Endometrial microvascular endothelial cells (primary cell): ENCODE data around the gene TBX18. TPM values are rescaled to one million over a fixed set of nuclear protein-coding genes. Genes with fewer than 3 reads are reported as not detected.

Source experiments
- in situ Hi-C: cut with HindIII; loops from 2 replicates; pipeline ENCODE4 v1.10.0; 2017; ENCODE audit warnings: low sequenced_read_pairs, low pct_unique_long_range_greater_than_20kb; ENCODE audit errors: inconsistent ontology term
- total RNA-seq: library from RNA; depleted of rRNA; stranded (reverse); fragments of >200 nt; gene quantifications from one replicate; pipeline ENCODE4 v1.2.3, GENCODE V29; 2015; ENCODE audit errors: inconsistent ontology term

The TBX18 gene
- total RNA-seq, 1 donor from 2014 or later = 0.28 TPM

DNA sequence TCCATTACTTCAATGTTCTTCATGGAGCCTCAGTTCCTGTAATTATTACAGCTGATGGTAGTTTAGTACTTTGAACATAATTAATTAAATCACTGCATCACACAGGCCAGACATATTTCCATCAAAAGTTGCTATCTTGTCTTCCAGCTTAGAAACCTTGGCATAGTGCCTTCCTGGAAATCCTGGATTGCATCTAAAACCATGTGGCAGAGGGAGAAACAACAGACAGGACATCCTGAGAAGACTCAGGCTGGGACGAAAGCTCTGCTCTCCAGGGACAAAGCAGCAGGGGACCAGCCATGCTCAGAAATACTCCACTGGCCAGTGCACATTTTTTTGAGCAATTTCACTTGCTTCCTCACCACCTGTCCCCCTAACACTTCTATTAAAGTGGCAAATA lies 55.3 kb downstream of the TBX18 start:
- in situ Hi-C loops = no loop called here

DNA sequence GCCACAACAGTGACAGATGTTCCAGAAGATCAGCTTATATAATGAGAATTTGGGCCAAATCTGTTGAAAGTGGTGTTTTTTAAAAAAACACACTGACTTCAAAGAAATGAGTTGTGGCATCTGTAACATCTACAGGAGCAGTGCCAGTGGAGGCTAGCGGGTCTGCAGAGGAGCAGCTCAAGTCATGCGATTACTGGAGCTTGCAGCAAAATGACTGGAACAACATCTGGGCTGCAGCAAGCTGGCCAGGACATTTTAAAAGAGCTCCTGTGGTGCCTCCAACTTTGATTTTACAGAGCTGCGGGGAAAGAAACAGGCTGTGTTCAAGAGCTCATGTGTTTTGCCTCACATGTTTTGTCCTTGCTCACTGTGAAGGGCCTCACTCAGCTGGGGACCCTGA lies 57.2 kb downstream of the TBX18 start:
- in situ Hi-C loops = no loop called here

DNA sequence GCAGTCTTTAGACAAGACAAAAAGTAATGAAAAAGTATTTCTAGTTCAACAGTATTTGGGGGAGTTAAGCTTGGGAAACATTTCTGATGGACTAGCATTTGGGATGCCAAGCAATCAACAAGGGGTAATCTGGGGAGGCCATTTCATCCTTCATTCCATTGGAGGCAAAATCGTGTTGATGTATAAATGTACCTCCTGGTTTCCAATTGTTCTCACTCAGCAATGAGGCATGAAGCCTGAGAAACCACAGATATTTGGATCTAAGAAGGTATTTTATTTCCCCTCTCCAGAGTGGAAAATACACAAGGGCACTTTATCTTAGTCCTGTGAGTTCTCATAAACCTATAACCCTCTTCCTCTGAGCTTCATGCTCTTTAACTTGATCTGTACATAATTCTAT lies 68.2 kb downstream of the TBX18 start:
- in situ Hi-C loops = no loop called here

DNA sequence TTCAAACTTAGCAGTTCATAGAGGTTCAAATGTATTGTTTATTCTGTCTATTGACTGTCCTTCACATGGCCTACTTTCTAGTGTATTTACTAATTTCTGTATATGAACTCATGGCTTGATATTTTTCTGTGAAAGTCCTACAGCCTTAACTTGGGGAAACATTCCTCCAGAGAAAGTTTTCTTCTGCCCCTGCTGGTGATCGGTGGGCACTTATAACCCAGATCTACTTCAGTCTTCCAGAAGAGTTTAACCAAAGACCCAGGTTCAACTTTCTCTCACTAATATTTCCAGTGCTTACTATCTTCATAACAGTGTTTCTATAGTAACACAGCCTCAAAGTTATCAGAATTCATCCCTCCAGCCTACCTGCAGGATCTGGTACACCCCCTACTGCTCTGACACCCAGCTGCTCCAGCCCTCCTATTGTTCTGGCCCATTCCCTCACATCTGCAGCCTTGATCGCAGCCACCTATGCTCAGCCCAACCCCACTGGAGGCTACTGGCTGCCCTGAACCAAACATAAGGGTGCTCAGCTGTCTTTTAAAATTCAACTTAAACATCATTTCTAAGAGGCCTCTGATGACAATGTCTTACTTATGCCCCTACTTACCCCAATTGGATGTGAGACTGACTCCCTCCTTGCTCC lies 72.3 kb downstream of the TBX18 start:
- in situ Hi-C loops = no loop called here

DNA sequence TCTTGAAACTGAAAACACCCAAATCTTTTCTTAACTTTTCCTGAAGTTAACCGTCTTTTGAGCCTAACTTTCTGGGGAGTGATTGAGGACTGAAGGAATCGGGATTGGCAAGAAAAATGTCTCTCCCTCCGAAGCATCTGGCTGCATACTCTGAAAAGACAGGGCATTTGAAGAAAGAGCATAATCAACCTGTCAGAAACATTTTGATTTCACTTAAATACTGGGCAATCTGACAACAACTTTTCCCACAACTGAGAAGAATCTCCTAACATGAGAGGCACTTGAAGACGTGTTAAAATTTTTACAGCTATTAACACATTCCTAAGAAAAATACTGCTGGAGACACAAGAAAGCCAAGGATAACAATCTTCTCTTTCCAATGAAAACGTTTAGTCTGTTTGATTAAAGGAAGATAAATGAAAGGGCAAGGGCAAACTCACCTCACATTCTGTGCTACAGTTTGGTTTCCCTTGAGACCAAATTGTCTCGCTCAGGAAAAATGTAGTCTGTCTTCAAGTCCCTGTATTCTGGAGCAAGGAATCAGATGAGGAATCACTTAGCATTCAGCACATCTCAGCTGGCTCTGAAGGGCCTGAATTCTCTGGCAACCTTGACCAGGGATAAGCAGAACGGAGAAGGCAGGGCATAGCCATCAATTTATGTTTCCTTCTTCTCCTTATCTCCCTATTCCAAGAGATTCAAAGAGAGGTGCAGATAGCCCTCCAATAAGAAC lies 76.1 kb downstream of the TBX18 start:
- in situ Hi-C loops = no loop called here

DNA sequence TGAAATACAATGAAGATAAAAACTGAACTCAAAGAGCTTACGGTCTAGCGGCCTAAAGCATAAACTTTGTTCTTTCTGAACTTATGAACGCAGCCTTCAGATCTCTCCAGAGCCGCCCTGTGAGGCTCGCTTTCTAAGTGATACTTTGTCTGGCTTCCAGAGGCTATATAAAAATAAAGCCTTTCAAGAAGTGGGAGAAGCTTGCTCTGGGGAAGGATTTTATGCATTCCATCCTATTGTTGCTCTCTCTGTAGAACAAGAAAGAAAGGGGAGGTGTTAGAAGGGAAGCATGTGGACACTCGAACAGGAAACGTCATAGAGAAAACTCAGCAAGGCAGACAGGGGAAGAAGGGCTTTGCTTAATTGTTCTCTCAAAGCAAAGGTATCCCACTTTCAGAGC lies 77.0 kb downstream of the TBX18 start:
- in situ Hi-C loops = no loop called here

DNA sequence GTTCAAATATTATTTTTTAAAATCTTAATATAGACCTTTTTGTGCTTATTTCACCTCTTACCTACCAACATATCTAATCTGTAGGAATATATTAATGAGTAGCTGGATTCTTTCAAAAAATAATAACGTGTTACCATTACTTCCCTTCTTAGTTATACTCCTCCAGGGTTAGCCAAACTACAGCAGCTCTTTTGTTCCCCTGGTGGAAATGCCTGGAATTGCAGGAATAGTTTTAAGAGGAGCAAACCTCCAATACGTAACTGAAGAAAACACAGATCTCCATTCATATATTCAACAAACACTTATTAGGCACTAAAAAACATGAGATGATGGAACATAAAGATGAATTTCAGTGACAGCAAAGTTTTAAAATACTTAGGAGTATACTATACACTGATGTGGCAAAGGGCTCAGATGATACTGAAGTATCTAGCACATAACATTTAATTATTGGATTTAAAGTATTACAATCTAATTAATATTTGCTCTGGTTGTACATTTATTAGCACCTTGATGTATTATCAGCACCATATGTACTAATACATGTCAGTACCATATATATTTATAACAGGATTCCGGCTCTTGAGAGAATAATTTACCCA lies 78.3 kb downstream of the TBX18 start:
- in situ Hi-C loops = no loop called here

DNA sequence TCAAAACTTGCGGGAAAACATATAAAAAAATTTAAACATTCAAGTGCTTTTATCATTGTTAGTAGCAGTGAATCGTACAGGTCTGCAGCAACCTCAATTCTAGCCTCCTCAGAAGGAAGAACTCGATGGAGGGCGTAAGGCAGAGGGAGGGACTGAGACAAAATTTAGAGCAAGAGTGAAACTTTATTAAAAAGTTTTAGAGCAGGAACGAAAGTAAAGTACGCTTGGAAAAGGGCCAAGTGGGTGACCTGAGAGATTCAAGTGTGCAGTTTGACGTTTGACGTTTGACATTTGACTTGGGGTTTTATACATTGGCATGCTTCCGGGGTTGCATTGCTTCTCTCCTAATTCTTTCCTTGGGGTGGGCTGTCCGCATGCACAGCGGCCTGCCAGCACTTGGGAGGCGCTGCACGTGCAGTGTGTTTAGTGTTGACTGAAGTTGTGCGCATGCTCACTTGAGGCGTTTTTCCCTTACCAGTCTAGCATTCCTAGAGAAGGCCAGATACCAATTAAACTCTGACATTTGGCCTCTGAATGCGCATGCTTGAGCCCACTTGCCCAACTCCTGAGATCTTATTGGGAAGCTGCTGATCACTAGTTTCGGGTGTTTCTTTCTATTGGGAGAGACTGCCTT lies 82.6 kb downstream of the TBX18 start:
- in situ Hi-C loops = no loop called here

DNA sequence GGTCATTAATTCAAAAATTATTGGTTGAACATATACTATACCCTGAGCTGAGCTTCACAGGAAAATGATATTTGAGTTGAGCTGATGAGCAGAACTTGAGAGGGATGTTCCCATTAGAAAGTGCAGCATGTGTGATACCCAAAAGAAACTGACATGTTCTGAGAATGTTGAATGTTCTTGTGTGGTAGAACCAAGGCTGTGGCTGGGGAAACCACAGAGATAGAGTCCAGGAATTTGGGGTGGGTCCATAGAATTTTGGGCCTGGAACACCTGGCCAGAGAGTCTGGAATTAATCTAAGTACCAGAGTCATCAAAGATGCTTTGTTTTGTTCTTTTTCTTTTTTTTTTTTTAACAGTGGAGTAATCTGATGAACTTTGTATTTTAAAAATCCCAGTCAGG lies 88.7 kb downstream of the TBX18 start:
- in situ Hi-C loops = no loop called here

DNA sequence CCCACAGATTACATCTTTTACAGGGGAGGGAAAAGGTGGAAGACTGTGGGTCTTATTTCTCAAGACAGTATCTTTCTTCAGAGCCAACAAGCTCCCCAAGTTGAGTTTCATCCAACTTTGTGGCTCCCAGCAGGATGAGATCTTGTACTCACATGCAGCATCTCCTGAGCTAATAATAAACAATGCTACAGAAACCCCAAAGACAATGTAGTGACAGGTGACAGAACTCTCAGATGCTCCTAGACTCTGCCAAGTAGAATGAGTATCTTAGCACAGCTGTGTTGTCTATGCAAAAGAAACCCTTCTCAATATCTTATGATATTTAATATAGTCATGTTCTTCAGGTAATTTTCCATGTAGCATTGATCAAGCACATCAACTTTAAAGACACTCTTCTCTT lies 90.0 kb downstream of the TBX18 start:
- in situ Hi-C loops = no loop called here

DNA sequence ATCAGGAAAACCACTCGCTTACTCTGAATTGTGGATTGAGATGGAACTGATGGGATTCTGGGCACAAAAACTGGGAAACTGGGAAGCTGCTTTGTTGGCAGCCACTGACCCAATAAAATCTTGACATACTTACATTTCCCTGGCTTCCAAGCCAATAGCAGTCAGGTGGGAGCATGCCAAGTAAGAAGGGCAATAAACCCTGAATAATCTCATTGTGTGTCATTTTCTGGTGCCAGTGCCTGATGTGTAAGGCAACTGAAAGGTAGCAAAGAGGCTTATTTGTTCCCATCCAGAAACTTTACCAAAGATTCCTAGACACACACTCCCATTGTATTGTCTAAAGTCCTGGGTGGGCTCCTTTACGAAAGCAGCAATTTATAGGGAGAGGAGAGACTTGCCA lies 93.2 kb downstream of the TBX18 start:
- in situ Hi-C loops = no loop called here

DNA sequence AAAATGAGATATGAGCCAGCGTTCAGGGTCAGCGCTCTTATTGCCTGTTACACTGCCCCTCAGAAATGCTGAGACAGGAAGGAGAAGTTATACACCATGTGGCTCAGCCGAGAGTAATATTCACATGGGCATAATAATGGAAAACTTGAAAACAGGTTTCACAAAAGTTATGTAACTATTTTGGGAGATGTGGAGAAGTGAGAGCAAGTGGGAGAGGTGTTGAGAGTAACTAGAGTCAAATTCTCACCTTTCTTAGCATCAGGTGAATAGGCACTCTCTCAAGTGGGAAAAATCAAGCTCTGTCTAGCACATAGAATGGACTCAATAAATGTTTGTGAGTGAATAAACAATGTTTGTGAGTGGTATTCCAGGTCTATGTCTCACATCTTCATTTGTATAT lies 94.5 kb downstream of the TBX18 start:
- in situ Hi-C loops = no loop called here

DNA sequence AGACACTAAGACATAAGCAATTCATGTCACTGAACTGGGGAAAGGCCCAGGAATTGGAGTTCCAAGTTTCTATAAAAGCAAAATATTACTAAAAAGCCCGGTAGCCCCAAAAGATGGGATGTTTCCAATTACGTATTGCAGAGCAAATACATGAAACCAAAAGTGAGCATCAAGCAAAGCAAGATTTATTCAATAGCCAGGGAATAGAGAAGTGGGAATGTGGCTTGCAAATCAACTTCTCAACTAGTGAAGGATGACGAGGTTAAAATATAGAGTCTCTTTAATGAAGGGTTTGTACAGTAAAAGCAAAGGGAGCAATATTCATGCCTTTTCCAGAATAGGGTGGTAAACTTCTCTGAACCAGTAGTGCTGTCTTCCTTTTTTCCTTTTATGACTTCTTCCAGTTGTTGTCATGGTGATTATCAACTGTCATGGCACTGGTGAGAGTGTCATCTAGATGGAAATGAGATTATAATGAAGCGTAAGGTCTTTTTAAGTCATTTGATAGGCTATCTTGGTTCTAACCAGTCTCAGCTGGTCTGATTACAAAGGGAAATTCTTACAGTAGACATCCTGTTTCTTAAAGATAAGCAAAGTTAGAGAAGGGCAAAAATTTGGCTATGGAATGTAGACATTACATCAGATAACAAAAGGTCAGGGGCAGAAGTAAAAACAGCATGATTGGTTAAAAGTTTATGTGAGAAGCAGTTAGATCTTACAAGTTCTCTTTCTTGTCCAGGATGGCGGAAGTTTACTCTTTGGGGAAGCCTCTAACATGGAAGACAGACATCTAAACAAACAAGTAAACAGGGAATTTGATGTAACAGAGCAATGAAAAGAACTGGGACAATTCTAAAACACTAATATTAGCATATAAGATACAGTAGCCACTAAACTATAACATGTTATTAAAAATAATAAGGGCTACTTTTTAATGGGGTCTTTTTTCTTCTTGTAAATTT lies 96.9 kb downstream of the TBX18 start:
- in situ Hi-C loops = no loop called here

DNA sequence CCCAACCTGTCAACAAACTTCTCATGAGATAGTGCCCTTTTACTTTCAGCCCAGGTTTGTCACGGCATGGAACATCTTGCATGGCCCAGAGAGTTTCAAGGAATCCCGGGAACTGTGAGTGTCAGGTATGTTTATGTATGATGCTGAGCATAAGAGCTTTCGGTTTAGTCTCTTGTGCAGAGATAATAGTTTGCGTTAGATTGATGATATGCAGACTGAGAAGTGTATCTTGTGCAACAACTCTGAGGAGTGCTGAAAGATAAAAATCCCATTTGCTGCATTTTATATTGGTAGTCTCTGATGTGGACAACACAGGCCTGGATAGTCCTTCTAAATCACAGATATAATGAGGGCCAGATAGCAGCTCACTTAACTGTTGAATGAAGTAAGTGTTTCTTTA lies 99.0 kb downstream of the TBX18 start:
- in situ Hi-C loops = no loop called here

DNA sequence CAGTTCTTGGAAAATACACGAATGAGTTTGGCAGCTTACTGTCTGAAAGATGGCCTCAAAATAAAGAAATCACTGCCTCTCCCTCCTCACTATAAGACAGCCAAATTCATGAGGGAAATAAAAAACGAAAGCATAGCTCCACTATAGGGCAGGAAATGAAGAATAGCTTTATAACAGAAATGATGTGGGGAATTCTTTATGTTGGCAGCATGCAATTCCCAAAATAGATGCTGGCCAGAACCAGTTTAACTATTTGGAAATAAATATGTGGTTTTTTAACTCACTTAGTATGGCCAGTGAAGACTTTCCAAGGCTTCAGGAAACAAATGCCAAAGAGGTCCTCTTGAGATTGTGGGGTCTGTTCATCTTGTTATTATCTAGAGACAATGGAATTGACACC lies 100.5 kb downstream of the TBX18 start:
- in situ Hi-C loops = no loop called here

DNA sequence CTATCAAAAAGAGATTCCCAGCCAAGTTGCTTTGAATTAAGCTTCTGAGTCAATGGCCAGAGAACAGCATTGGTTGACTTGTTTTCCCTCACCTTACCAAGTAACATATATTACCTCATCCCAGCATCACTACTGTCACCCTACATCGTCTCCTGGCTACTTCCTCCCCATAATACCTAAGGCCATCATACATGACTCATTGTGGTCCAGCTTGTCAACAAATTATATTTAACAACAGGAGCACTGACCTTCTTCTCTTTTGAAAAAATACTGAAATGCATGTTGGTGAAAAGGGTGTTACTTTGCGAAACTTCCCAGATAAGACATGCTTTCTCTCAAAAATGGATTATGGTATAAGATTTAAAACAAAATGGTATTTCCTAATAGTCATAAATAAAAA lies 106.9 kb downstream of the TBX18 start:
- in situ Hi-C loops = no loop called here

DNA sequence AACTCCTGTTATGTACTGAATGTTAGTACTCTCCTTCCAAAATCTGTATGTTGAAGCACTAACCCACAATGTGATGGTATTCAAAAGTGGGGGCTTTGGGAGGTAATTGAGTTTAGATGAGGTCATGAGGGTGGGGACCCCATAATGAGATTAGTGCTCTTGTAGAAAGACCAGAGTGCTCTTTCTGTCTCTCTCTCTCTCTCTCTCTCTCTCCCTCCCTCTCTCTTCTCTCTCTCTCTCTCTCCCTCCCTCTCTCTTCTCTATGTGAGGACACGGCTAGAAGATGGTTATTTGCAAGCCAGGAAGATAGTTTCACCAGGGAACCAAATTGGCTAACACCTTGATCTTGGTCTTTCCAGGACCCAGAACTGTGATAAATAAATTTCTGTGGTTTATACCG lies 107.4 kb downstream of the TBX18 start:
- in situ Hi-C loops = no loop called here

DNA sequence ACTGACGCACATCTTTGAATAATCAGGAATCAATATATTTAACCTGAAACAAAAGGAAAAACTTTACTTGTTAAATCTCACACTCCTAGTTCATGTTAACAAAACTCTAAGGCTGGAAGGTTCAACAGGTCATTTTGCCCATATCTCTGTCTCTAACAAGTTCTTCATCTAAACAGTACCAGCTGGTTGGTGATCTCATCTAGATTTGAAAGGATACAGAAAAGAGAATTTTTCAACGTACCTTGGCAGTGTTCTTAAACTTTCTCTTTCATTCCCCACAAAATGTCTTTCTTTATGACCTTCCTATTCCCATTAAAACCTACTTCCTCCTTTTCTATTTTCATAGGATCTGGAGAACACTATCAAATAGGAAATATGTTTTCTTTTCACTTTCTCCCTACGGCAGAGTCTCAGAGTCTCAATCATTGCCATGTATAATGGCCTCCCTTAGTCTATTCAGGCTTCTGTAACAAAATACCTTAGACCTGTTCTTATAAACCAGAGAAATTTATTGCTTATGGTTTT lies 111.3 kb downstream of the TBX18 start:
- in situ Hi-C loops = no loop called here
